Measurements from ENCODE around the gene CST7.
"Not testable (repeated sequence)": the region's sequence is repeated elsewhere in the genome, so short reads cannot be mapped to it uniquely, and the experiment has no call there.

The CST7 gene

DNA sequence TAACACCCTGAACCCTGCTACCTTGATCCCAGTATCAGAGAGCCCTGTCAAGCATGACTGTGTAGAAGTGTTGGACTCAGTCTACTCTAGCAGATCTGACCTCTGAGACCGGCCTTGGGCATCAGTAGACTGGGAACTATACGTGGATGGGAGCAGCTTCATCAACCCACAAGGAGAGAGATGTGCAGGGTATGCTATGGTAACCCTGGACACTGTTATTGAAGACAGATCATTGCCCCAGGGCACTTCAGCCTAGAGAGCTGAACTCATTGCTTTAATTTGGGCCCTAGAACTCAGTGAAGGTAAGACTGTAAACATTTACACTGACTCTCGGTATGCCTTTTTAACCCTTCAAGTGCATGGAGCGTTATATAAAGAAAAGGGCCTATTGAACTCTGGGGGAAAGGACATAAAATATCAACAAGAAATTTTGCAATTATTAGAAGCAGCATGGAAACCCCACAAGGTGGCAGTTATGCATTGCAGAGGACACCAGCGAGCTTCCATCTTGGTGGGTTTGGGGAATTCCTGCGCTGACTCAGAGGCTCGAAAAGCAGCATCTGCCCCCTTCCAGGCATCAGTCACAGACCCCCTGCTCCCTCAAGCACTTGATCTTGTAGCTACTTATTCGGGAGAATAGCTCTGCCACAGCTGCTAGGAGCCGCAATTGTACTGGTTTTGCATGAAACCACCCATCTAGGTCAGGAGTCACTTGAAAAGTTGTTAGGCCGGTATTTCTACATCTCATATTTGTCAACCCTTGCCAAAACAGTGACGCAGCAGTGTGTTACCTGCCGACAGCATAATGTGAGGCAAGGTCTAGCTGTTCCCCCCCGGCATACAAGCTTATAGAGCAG is 19.0 kb upstream of the CST7 start:
- H3K9me2 ChIP-seq (replicated peaks; ENCODE audit: low read depth, low read length); H3K4me2 ChIP-seq (ENCODE audit: low read depth, low read length, poor library complexity, severe bottlenecking); H3K79me2 ChIP-seq (ENCODE audit: insufficient read depth, low read length); H3F3A ChIP-seq (ENCODE audit: low read depth); H3K9ac ChIP-seq (ENCODE audit: low read depth, low read length, poor library complexity, severe bottlenecking); H3K4me3 ChIP-seq (ENCODE audit: low read length, poor library complexity, severe bottlenecking); H3K9me3 ChIP-seq (ENCODE audit: insufficient read depth, low read depth, low read length); H4K20me1 ChIP-seq (ENCODE audit: insufficient read depth, low read length, poor library complexity, severe bottlenecking); H3K36me3 ChIP-seq (ENCODE audit: insufficient read depth, low read length); H3K27me3 ChIP-seq (ENCODE audit: insufficient read depth, low read length, poor library complexity, severe bottlenecking): not testable (repeated sequence)
- TF ChIP-seq, protein P1, sequence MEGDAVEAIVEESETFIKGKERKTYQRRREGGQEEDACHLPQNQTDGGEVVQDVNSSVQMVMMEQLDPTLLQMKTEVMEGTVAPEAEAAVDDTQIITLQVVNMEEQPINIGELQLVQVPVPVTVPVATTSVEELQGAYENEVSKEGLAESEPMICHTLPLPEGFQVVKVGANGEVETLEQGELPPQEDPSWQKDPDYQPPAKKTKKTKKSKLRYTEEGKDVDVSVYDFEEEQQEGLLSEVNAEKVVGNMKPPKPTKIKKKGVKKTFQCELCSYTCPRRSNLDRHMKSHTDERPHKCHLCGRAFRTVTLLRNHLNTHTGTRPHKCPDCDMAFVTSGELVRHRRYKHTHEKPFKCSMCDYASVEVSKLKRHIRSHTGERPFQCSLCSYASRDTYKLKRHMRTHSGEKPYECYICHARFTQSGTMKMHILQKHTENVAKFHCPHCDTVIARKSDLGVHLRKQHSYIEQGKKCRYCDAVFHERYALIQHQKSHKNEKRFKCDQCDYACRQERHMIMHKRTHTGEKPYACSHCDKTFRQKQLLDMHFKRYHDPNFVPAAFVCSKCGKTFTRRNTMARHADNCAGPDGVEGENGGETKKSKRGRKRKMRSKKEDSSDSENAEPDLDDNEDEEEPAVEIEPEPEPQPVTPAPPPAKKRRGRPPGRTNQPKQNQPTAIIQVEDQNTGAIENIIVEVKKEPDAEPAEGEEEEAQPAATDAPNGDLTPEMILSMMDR (conservative IDR thresholded peaks at IDR 0.05; ENCODE audit: low read length) = peak; percentile 50
- H2AFZ ChIP-seq (ENCODE audit: low read length) = 0 out of 2 replicates have a peak overlapping the region, but pooled peaks have one; percentile 42
- peaks cover 22% of the 10 kb centered on the region for H3K4me1 ChIP-seq (ENCODE audit: insufficient read depth, low read length, poor library complexity, severe bottlenecking)

DNA sequence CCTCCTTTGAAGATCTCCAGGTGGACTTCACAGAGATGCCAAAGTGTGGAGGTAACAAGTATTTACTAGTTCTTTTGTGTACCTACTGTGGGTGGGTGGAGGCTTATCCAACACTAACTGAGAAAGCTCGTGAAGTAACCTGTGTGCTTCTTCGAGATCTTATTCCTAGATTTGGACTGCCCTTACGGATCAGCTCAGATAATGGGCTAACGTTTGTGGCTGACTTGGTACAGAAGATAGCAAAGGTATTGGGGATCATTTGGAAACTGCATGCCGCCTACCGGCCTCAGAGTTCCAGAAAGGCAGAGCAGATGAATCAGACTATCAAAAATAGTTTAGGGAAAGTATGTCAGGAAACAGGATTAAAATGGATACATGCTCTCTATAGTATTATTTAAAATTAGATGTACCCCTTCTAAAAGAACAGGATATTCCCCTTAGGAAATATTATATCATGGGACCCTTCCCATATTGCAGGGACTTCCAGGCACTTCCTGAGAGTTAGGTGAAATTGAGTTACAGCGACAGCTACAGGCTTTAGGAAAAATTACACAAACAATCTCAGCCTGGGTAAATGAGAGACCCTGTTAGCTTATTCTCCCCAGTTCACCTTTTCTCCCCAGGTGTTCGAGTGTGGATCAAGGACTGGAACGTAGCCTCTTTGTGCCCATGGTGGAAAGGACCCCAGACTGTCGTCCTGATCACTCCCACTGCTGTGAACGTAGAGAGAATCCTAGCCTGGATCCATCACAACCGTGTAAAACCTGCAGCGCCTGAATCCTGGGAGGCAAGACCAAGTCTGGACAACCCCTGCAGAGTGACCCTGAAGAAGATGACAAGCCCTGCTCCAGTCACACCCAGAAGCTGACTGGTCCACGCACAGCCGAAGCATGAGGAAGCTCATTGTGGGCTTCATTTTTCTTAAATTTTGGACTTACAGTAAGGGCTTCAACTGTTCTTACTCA is 18.1 kb upstream of the CST7 start:
- H3K4me2 ChIP-seq (ENCODE audit: low read depth, low read length, poor library complexity, severe bottlenecking) = peak overlapping the region; percentile 59
- H3K36me3 ChIP-seq (ENCODE audit: insufficient read depth, low read length); H3K9me3 ChIP-seq (ENCODE audit: insufficient read depth, low read depth, low read length); H3F3A ChIP-seq (ENCODE audit: low read depth); H3K79me2 ChIP-seq (ENCODE audit: insufficient read depth, low read length); H3K27me3 ChIP-seq (ENCODE audit: insufficient read depth, low read length, poor library complexity, severe bottlenecking); H3K9me2 ChIP-seq (replicated peaks; ENCODE audit: low read depth, low read length); H4K20me1 ChIP-seq (ENCODE audit: insufficient read depth, low read length, poor library complexity, severe bottlenecking): not testable (repeated sequence)
- H2AFZ ChIP-seq (ENCODE audit: low read length) = peak overlapping the region; percentile 59; the same call in 1 of the 2 replicates
- peak overlapping the region; percentile 45 for H3K9ac ChIP-seq (ENCODE audit: low read depth, low read length, poor library complexity, severe bottlenecking)
- H3K4me3 ChIP-seq (ENCODE audit: low read length, poor library complexity, severe bottlenecking) = peak overlapping the region; percentile 31
- TF ChIP-seq, protein P1 (conservative IDR thresholded peaks at IDR 0.05; ENCODE audit: low read length) = peak; percentile 68
- peaks cover 22% of the 10 kb centered on the region for H3K4me1 ChIP-seq (ENCODE audit: insufficient read depth, low read length, poor library complexity, severe bottlenecking)

DNA sequence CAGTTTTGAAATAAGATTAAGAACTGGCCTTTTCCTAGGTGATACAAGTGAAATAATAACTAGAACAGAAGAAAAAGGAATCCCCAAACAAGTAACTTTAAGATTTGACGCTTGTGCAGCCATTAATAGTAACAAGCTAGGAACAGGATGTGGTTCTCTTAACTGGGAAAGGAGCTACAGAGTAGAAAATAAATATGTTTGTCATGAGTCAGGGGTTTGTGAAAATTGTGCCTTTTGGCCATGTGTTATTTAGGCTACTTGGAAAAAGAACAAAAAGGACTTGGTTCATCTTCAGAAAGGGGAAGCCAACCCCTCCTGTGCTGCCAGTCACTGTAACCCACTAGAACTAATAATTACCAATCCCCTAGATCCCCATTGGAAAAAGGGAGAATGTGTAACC is 17.2 kb upstream of the CST7 start:
- H3K79me2 ChIP-seq (ENCODE audit: insufficient read depth, low read length); H3F3A ChIP-seq (ENCODE audit: low read depth); H3K27me3 ChIP-seq (ENCODE audit: insufficient read depth, low read length, poor library complexity, severe bottlenecking); H4K20me1 ChIP-seq (ENCODE audit: insufficient read depth, low read length, poor library complexity, severe bottlenecking); H3K36me3 ChIP-seq (ENCODE audit: insufficient read depth, low read length); H3K9me3 ChIP-seq (ENCODE audit: insufficient read depth, low read depth, low read length); H3K9me2 ChIP-seq (replicated peaks; ENCODE audit: low read depth, low read length): not testable (repeated sequence)
- Histone ChIP-seq H3K4me3 (ENCODE audit: low read length, poor library complexity, severe bottlenecking) (peak overlapping the region; percentile 31), H3K9ac (ENCODE audit: low read depth, low read length, poor library complexity, severe bottlenecking) (peak overlapping the region; percentile 45), H3K4me1 (ENCODE audit: insufficient read depth, low read length, poor library complexity, severe bottlenecking) (peaks cover 22% of the 10 kb centered on the region), H2AFZ (ENCODE audit: low read length) (peak overlapping the region; percentile 59; the same call in 1 of the 2 replicates), H3K4me2 (ENCODE audit: low read depth, low read length, poor library complexity, severe bottlenecking) (peak overlapping the region; percentile 59)
